GM19035 (cell line): Measurements from ENCODE around the gene C20orf96.
"Not testable (repeated sequence)": the region's sequence is repeated elsewhere in the genome, so short reads cannot be mapped to it uniquely, and the experiment has no call there.

Source experiments
- ATAC-seq: cut with Tn5 transposase; IDR thresholded peaks from one replicate; pipeline ENCODE4 v1.9.1; 2021; ENCODE audit not compliant: unreplicated experiment

The C20orf96 gene

DNA sequence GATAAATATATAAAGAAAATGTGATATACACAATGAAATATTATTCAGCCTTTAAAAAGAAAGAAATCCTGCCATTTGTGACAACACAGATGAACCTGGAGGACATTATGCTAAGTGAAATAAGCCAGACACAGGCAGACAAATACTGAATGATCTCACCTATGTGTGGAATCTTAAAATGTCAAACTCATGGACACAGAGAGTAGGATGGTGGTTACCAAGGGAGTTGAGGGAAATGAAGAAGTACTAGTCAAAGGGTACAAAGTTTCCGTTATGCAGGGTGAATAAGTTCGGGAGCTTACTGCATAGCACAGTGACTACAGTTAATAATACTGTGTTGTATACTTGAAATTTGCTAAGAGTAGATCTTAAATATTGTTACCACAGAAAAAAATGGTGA, 47.6 kb downstream of the C20orf96 start:
- no peak for ATAC-seq

DNA sequence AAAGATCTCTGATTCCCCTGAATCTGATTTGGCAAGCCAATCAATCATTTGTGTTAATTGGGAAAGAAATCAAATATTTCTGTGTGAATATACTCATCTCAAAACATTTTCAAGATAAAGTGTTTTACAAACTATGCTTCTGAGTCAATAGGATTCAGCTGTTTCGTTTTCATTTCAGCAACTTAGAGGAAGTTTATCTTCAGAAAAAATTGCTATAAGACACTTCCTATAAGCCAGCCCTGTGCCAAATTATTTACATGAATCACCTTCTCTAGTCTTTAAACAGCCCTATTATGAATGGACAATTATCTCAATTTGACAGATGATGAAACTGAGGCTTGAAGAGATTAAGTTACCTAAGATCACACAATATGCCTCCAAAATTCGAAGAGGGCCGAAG, 52.6 kb downstream of the C20orf96 start:
- ATAC-seq = no peak

DNA sequence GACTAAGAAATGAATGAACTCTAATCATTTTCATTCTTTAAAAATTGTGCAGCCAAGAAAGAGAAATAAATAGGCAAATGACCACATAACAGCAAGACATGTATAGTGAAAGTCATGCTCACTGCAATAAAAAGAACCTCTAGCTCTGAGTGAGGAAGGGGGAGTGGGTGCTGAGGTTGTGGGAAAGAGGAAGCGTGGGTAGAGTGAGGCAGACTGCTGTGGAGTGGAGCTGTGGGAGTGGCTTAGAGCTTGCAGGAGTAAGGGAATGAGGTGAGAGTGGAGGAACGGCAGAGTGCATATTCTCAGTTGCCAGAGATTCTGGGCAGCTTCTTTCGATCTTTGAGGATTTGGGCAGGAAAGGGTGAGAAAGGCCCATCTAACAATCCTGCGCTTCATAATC, 53.1 kb downstream of the C20orf96 start:
- no peak for ATAC-seq

DNA sequence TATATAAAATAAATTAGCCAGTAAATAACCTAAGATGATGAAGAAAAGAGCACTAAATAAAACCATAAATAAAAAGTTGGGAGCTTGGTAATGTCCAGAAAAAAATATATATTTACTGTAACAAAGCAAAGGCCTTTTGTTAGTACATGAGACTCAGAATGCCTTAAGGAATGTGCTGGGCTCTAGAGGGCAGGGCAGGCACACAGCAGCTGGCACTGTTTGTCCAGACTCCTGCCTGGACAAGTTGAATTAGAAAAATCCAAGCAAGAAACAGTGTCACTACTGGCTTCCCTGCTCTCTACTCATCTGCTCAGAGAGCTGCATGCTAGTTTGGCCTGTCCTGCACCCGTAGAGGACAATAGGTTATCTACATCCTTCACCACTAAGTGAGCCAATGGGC, 54.7 kb downstream of the C20orf96 start:
- no peak for ATAC-seq

DNA sequence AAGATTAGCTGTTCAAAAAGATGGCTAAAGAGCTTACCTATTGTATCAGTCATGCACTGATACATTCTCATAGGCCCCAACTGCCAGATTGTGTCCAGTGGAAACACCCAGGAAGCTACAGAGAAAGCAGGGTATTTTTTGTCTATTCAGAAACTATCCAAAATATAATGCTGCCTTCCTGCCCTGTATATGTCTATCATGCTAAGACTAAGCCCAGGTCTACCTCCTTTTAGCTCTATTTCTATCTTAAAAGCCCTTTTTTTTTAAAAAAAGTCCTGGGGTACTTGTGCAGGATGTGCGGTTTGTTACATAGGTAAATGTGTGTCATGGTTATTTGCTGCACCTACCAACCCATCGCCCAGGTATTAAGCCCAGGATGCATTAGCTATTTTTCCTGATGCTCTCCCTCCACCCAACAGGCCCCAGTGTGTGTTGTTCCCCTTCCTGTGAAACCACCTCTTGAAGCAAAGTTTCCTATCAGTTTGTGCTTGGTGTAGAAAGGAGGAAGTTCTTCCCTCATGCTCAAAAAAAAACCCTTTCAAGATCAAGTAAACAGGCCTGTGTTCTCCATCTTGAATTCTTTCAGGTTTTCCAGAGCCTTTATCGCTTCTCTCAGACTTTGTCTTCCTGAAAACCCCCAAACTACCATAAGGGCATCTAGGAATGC, 63.0 kb downstream of the C20orf96 start:
- no peak for ATAC-seq

DNA sequence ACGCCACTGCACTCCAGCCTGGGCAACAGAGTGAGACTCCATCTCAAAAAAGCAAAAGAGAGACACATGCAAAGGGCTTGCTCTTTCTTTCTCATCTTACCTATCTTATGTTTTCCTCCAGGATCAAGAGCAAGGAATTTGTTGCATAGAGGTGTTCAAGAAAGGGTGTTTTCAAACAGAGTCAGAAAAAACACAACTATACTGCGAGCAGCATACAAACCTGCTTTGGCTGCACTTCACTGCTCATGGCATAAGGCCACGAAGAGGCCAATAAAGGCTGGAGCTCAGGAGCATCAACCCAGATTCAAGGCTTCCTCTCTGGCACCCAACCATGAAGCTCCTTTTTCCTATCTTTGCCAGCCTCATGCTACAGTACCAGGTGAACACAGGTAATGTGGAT, 63.6 kb downstream of the C20orf96 start, which contains the start of gene DEFB129:
Gene DEFB129, plus strand, starts transcription at position 301 of the 400 bp plus-strand sequence. Its CDS starts 31 bp downstream, at position 332.
- ATAC-seq = no peak

DNA sequence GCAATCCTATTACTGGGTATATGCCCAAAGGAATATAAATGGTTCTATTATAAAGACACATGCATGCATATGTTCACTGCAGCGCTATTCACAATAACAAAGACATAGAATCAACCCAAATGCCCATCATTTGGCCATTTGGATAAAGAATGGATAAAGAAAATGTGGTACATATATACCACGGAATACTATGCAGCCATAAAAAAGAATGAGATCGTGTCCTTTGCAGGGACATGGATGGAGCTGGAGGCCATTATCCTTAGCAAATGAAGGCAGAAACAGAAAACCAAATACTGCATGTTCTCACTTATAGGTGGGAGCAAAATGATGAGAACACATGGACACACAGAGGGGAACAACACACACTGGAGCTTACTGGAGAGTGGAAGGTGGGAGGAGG, 64.7 kb downstream of the C20orf96 start:
- ATAC-seq = not testable (repeated sequence)

DNA sequence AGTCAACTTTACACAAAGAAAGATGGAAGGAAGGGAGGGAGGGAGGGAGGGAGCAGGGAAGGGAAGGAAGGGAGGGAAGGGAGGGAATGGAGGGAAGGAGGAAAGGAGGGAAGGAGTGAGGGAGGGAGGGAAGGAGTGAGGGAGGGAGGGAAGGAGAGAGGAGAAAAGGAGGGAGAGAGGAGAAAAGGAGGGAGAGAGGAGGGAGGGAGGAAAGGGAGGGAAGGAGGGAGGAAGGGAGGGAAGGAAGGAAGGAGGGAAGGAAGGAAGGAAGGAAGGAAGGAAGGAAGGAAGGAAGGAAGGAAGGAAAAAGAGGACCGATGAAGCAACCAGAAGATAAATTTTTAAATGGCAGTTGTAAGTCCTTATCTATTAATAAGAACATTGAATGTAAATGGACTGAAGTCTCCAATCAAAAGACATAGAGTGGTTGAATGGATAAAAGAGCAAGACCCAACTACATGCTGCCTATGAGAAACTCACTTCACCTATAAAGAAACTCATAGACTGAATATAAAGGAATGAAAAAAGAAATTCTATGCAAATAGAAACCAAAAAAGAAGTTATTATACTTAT, 69.2 kb downstream of the C20orf96 start:
- no peak for ATAC-seq
